ENCODE results near the gene SYTL3. TPM values are rescaled to one million over a fixed set of nuclear protein-coding genes. Genes with fewer than 3 reads are reported as not detected.

SYTL3 gene
- total RNA-seq, 1 experiment from 2014 or later = 1.8 TPM

- Histone ChIP-seq H3F3A (ENCODE audit: low read length, unreplicated experiment) (no peaks in the 10 kb centered on the region), H3K27me3 (ENCODE audit: low read length) (no peaks in the 10 kb centered on the region), H3K9me2 (replicated peaks; ENCODE audit: low read length) (no peaks in the 10 kb centered on the region), H3K9me3 (ENCODE audit: low read length) (no peaks in the 10 kb centered on the region), H3K4me3 (ENCODE audit: low read length) (no peak overlapping the region), H4K20me1 (ENCODE audit: low read length) (no peaks in the 10 kb centered on the region), H3K36me3 (ENCODE audit: low read depth, low read length) (no peaks in the 10 kb centered on the region), H3K4me2 (ENCODE audit: low read length) (no peak overlapping the region), H2AFZ (ENCODE audit: low read length) (no peak overlapping the region), H3K9ac (ENCODE audit: low read length) (no peak overlapping the region), H3K79me2 (ENCODE audit: low read length) (no peaks in the 10 kb centered on the region), H3K4me1 (ENCODE audit: insufficient read depth, low read length) (peaks cover 21% of the 10 kb centered on the region), H3K27ac (ENCODE audit: low read length) (no peak overlapping the region)
- intact Hi-C loops (cut with micrococcal nuclease) = loop anchor here (10.0 kb wide), 2 partner anchors 89 to 399 kb away; no protein-coding TSS in a partner anchor
- CTCF ChIA-PET = no interaction called here
- no peak for DNase-seq
- ATAC-seq = no peak
- POLR2A ChIA-PET (ENCODE audit: unreplicated experiment) = no interaction called here
- no peak for TF ChIP-seq EZH2phosphoT487 (IDR thresholded peaks at IDR 0.05; ENCODE audit: borderline replicate concordance, low read length)
- TF ChIP-seq, protein P1, sequence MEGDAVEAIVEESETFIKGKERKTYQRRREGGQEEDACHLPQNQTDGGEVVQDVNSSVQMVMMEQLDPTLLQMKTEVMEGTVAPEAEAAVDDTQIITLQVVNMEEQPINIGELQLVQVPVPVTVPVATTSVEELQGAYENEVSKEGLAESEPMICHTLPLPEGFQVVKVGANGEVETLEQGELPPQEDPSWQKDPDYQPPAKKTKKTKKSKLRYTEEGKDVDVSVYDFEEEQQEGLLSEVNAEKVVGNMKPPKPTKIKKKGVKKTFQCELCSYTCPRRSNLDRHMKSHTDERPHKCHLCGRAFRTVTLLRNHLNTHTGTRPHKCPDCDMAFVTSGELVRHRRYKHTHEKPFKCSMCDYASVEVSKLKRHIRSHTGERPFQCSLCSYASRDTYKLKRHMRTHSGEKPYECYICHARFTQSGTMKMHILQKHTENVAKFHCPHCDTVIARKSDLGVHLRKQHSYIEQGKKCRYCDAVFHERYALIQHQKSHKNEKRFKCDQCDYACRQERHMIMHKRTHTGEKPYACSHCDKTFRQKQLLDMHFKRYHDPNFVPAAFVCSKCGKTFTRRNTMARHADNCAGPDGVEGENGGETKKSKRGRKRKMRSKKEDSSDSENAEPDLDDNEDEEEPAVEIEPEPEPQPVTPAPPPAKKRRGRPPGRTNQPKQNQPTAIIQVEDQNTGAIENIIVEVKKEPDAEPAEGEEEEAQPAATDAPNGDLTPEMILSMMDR (conservative IDR thresholded peaks at IDR 0.05; ENCODE audit: low read depth, low read length) = no peak
- TF ChIP-seq EZH2 (IDR thresholded peaks at IDR 0.05; ENCODE audit: low read length, unreplicated experiment) = no peak
- BruUV-seq (replicated peaks) = no TSS peak
Observed at GRCh38 chr6:158705386-158706126, 55.7 kb downstream of the SYTL3 start.

- DNase-seq = peak; percentile 60
- Histone ChIP-seq H3K36me3 (ENCODE audit: low read depth, low read length) (no peaks in the 10 kb centered on the region), H3K79me2 (ENCODE audit: low read length) (no peaks in the 10 kb centered on the region), H3K4me1 (ENCODE audit: insufficient read depth, low read length) (peaks cover 21% of the 10 kb centered on the region), H3K4me2 (ENCODE audit: low read length) (peak overlapping the region; percentile 50), H3K4me3 (ENCODE audit: low read length) (no peak overlapping the region), H3K9me3 (ENCODE audit: low read length) (no peaks in the 10 kb centered on the region), H3F3A (ENCODE audit: low read length, unreplicated experiment) (no peaks in the 10 kb centered on the region), H3K9ac (ENCODE audit: low read length) (no peak overlapping the region), H2AFZ (ENCODE audit: low read length) (no peak overlapping the region), H3K27me3 (ENCODE audit: low read length) (no peaks in the 10 kb centered on the region), H4K20me1 (ENCODE audit: low read length) (no peaks in the 10 kb centered on the region), H3K9me2 (replicated peaks; ENCODE audit: low read length) (no peaks in the 10 kb centered on the region), H3K27ac (ENCODE audit: low read length) (no peak overlapping the region)
- no peak for TF ChIP-seq EZH2phosphoT487 (IDR thresholded peaks at IDR 0.05; ENCODE audit: borderline replicate concordance, low read length)
- TF ChIP-seq, protein P1 (conservative IDR thresholded peaks at IDR 0.05; ENCODE audit: low read depth, low read length) = peak; percentile 63
- CTCF ChIA-PET = interaction anchor here (0.5 to 0.6 kb wide), 2 partner anchors 60 to 297 kb away, joined by 3 read pairs; no protein-coding TSS in a partner anchor
- ATAC-seq = peak; percentile 70
- POLR2A ChIA-PET (ENCODE audit: unreplicated experiment) = no interaction called here
- BruUV-seq (replicated peaks) = no TSS peak
- intact Hi-C loops (cut with micrococcal nuclease) = loop anchor here (10.0 kb wide), 2 partner anchors 88 to 398 kb away; no protein-coding TSS in a partner anchor
Observed at GRCh38 chr6:158706369-158706982, 56.6 kb downstream of the SYTL3 start.

Data from PC-3 (cell line).